Progenitor cell of endocrine pancreas (in vitro differentiated cells): ENCODE data around the gene THSD7A. TPM values are rescaled to one million over a fixed set of nuclear protein-coding genes. Genes with fewer than 3 reads are reported as not detected.
"Not testable (repeated sequence)": the region's sequence is repeated elsewhere in the genome, so short reads cannot be mapped to it uniquely, and the experiment has no call there.

ENCODE experiments used
- DNase-seq: peaks from one replicate; pipeline ENCODE4 v3.0.0; 2021; ENCODE audit warnings: low spot score; ENCODE audit not compliant: unreplicated experiment
- H3K27ac Mint-ChIP-seq: 2 replicates; pipeline ENCODE4 v1.8.0; 2021; ENCODE audit warnings: mild to moderate bottlenecking, moderate library complexity, mixed read lengths
- H3K27me3 Mint-ChIP-seq: 2 replicates; pipeline ENCODE4 v1.8.0; 2021; ENCODE audit warnings: mixed read lengths
- H3K36me3 Mint-ChIP-seq: 2 replicates; pipeline ENCODE4 v1.8.0; 2022; ENCODE audit warnings: mixed read lengths; ENCODE audit not compliant: insufficient read depth
- H3K4me1 Mint-ChIP-seq: 2 replicates; pipeline ENCODE4 v1.8.0; 2021; ENCODE audit warnings: low read depth, mixed read lengths
- H3K4me3 Mint-ChIP-seq: 2 replicates; pipeline ENCODE4 v1.8.0; 2021; ENCODE audit warnings: low read depth, mild to moderate bottlenecking, moderate library complexity, mixed read lengths
- H3K9me3 Mint-ChIP-seq: 2 replicates; pipeline ENCODE4 v1.8.0; 2021; ENCODE audit warnings: low read depth, mixed read lengths
- total RNA-seq: library from RNA; stranded (reverse); gene quantifications from 2 replicates; pipeline ENCODE4 v1.2.1, GENCODE V29; 2021
- TF ChIP-seq, protein P1 (sequence below): fragments of 200-600 bp; sonication (generic); IDR thresholded peaks from one replicate; pipeline ENCODE4 v1.5.0; 2021; ENCODE audit warnings: antibody characterized with exemption, mild to moderate bottlenecking; ENCODE audit not compliant: unreplicated experiment

The THSD7A gene
- total RNA-seq, 1 donor from 2014 or later = 4.7 TPM

DNA sequence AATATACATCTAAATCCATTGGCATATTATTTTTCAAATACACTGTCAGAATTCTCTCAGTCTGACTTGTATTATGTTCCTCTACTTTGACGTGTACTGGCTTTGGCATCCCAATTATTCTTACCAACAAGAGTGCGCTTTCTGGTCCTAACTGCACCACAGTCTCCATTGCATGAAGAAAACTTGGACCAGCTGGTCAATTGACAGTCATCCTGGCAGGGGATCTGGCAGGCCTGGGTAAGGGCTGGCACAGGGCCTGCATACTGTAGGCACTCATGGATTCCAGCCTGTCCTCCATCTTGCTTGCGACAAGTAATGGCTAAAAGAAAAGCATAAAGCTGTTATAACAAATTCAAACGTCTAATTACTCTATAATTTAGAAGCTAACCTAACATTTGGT lies 384.9 kb downstream of the THSD7A start:
- DNase-seq = no peak
- Mint-ChIP-seq H3K9me3 (peaks cover 4% of the 10 kb centered on the region), H3K27me3 (no peaks in the 10 kb centered on the region), H3K4me3 (no peak overlapping the region), H3K27ac (no peak overlapping the region), H3K4me1 (peaks cover 7% of the 10 kb centered on the region), H3K36me3 (peaks cover 1% of the 10 kb centered on the region)
- TF ChIP-seq, protein P1, sequence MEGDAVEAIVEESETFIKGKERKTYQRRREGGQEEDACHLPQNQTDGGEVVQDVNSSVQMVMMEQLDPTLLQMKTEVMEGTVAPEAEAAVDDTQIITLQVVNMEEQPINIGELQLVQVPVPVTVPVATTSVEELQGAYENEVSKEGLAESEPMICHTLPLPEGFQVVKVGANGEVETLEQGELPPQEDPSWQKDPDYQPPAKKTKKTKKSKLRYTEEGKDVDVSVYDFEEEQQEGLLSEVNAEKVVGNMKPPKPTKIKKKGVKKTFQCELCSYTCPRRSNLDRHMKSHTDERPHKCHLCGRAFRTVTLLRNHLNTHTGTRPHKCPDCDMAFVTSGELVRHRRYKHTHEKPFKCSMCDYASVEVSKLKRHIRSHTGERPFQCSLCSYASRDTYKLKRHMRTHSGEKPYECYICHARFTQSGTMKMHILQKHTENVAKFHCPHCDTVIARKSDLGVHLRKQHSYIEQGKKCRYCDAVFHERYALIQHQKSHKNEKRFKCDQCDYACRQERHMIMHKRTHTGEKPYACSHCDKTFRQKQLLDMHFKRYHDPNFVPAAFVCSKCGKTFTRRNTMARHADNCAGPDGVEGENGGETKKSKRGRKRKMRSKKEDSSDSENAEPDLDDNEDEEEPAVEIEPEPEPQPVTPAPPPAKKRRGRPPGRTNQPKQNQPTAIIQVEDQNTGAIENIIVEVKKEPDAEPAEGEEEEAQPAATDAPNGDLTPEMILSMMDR = no peak

DNA sequence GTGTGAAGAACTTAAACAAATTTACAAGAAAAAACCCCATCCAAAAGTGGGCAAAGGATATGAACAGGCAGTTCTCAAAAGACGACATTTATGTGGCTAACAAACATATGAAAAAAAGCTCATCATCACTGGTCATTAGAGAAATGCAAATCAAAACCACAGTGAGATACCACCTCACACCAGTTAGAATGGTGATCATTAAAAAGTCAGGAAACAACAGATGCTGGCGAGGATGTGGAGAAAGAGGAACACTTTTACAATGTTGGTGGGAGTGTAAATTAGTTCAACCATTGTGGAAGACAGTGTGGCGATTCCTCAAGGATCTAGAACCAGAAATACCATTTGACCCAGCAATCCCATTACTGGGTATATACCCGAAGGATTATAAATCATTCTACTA lies 388.1 kb downstream of the THSD7A start:
- not testable (repeated sequence) for H3K36me3 Mint-ChIP-seq, H3K9me3 Mint-ChIP-seq, H3K4me3 Mint-ChIP-seq, H3K27me3 Mint-ChIP-seq, H3K4me1 Mint-ChIP-seq, H3K27ac Mint-ChIP-seq, DNase-seq

DNA sequence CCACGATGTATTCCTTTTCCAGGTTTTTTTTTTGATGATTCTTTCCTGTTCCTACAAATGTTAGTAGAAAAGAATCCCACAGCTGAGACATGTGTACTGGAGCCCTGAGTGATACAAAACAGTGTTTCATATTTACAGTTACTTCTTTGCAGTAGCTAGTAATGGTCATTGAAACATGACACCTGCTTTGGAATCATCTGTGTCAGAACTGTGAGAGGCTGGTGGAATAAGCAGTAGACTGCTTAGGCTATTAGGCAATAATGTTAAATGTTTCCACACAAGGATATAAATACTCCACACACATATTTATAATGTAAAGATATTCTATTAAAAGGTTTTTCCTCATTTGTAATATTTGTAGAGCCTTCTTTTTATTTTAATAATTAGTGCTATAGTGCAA lies 394.0 kb downstream of the THSD7A start:
- H3K36me3 Mint-ChIP-seq = no peaks in the 10 kb centered on the region
- H3K27ac Mint-ChIP-seq = no peak overlapping the region
- TF ChIP-seq, protein P1 = no peak
- no peaks in the 10 kb centered on the region for H3K27me3 Mint-ChIP-seq
- no peak overlapping the region for H3K4me3 Mint-ChIP-seq
- H3K9me3 Mint-ChIP-seq = peaks cover 3% of the 10 kb centered on the region
- H3K4me1 Mint-ChIP-seq = no peaks in the 10 kb centered on the region
- no peak for DNase-seq

DNA sequence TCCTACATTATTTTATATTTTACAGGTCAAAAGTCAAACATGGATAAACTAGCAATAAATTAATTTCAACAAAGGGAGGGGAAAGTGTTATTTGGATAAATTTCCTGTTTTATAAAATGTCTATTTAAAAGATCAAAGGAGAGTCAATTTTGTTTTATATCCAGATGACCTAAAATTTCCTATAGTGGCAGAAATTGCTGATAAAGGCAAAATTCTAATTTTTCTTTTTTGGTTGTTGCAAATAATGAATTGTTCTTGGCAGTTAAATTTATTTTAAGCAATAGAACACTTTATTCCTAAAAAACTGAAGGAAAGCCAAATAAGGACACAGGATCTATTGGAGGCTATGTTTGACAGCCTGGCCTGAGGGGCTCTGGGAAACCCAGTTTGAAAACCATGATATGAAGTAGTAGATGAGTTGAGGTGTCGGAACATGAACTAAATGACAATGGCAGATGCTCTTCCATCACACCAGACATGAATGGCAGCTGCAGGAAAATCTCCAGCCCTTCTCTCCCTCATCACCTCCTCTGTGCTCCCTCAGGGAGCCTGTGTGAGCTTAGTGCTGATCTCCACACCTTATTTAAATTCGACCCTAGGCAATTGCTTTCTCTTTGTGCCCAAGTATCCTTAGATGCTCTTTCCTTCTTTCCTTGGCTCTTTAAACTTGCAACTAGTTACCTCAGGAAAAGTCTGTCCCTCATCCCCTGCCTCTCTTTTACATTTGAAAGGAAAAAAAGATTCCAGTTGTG lies 395.0 kb downstream of the THSD7A start:
- TF ChIP-seq, protein P1 = no peak
- H3K27me3 Mint-ChIP-seq = no peaks in the 10 kb centered on the region
- peaks cover 3% of the 10 kb centered on the region for H3K9me3 Mint-ChIP-seq
- H3K4me3 Mint-ChIP-seq = no peak overlapping the region
- H3K27ac Mint-ChIP-seq = no peak overlapping the region
- H3K4me1 Mint-ChIP-seq = no peaks in the 10 kb centered on the region
- no peak for DNase-seq
- H3K36me3 Mint-ChIP-seq = no peaks in the 10 kb centered on the region

- no peak for DNase-seq
- no peaks in the 10 kb centered on the region for H3K36me3 Mint-ChIP-seq
- no peaks in the 10 kb centered on the region for H3K27me3 Mint-ChIP-seq
- no peak overlapping the region for H3K27ac Mint-ChIP-seq
- TF ChIP-seq, protein P1 = no peak
- H3K4me3 Mint-ChIP-seq = no peak overlapping the region
- H3K9me3 Mint-ChIP-seq = peaks cover 3% of the 10 kb centered on the region
- no peaks in the 10 kb centered on the region for H3K4me1 Mint-ChIP-seq
Measured at GRCh38 chr7:11436316-11436715, 395.7 kb downstream of the THSD7A start.

DNA sequence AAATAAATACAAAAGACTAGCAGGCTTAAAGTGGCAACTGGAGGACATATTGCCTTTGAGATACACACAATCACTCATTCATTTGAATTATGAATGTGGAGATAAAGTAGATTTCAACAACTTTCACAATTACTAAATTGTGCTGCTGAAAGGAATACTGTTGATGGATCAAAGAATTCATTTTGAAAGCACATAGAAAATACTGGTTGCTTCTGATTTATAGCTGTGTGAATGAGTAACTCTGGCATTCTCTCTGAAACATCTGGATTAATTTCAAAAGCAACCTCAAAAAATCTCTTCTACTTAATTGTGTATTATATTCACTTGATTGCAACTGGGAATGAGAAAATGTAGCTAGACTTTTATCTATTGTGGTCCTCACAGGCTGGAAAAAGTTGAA lies 397.6 kb downstream of the THSD7A start:
- TF ChIP-seq, protein P1 = no peak
- H3K4me1 Mint-ChIP-seq = no peaks in the 10 kb centered on the region
- H3K9me3 Mint-ChIP-seq = peaks cover 3% of the 10 kb centered on the region
- DNase-seq = no peak
- H3K27ac Mint-ChIP-seq = no peak overlapping the region
- H3K27me3 Mint-ChIP-seq = no peaks in the 10 kb centered on the region
- H3K36me3 Mint-ChIP-seq = no peaks in the 10 kb centered on the region
- no peak overlapping the region for H3K4me3 Mint-ChIP-seq
